WTC11 (cell line): ENCODE results near the gene DUSP18. TPM values are rescaled to one million over a fixed set of nuclear protein-coding genes. Genes with fewer than 3 reads are reported as not detected.

ENCODE experiments used
- ATAC-seq: fragments of 200-7000 bp; cut with Tn5 transposase; 2 replicates; pipeline ENCODE4 v1.10.0; 2021; ENCODE audit warnings: mild to moderate bottlenecking, moderate library complexity
- CTCF ChIA-PET: fragments of 300-600 bp; sonication (Branson Sonifier 250); formaldehyde crosslinking; loops from one replicate; lab custom pipeline; 2021; ENCODE audit warnings: antibody characterized with exemption; lab: Charles Lee
- POLR2A ChIA-PET: fragments of 350-600 bp; sonication (Branson Sonifier 250); formaldehyde crosslinking; loops from one replicate; lab custom pipeline; 2021; ENCODE audit warnings: antibody characterized with exemption; lab: Charles Lee
- DNase-seq: peaks from one replicate; pipeline ENCODE4 v3.0.0; 2021; ENCODE audit warnings: low spot score
- H3K27ac Mint-ChIP-seq: 2 replicates; pipeline ENCODE4 v1.8.0; 2021; ENCODE audit warnings: mixed read lengths
- H3K27me3 Mint-ChIP-seq: 2 replicates; pipeline ENCODE4 v1.8.0; 2021; ENCODE audit warnings: low read depth, mild to moderate bottlenecking, moderate library complexity, mixed read lengths
- H3K36me3 Mint-ChIP-seq: 2 replicates; pipeline ENCODE4 v1.8.0; 2021; ENCODE audit warnings: mixed read lengths
- H3K4me1 Mint-ChIP-seq: 2 replicates; pipeline ENCODE4 v1.8.0; 2022; ENCODE audit warnings: mixed read lengths
- H3K4me3 Mint-ChIP-seq: 2 replicates; pipeline ENCODE4 v1.8.0; 2021; ENCODE audit warnings: mild to moderate bottlenecking, moderate library complexity, mixed read lengths
- H3K9me3 Mint-ChIP-seq: 2 replicates; pipeline ENCODE4 v1.8.0; 2021; ENCODE audit warnings: mixed read lengths
- ATF3 ChIP-seq: sonication (generic); formaldehyde crosslinking; conservative IDR thresholded peaks from 2 replicates; pipeline ENCODE4 v1.8.1; 2022; ENCODE audit warnings: mild to moderate bottlenecking, missing genetic modification reagents
- E2F1 ChIP-seq: sonication (generic); formaldehyde crosslinking; IDR thresholded peaks from 2 replicates; pipeline ENCODE4 v1.8.0; 2022; ENCODE audit warnings: mild to moderate bottlenecking, missing genetic modification reagents
- ETV6 ChIP-seq: sonication (generic); formaldehyde crosslinking; IDR thresholded peaks from 2 replicates; pipeline ENCODE4 v1.8.1; 2022; ENCODE audit warnings: mild to moderate bottlenecking, missing genetic modification reagents
- FOXK1 ChIP-seq: sonication (generic); formaldehyde crosslinking; IDR thresholded peaks from 2 replicates; pipeline ENCODE4 v1.8.0; 2022; ENCODE audit warnings: mild to moderate bottlenecking, moderate library complexity, missing genetic modification reagents
- FOXP4 ChIP-seq: sonication (generic); formaldehyde crosslinking; IDR thresholded peaks from 2 replicates; pipeline ENCODE4 v1.8.0; 2022; ENCODE audit warnings: mild to moderate bottlenecking, missing genetic modification reagents
- GABPB1 ChIP-seq: sonication (generic); formaldehyde crosslinking; IDR thresholded peaks from 2 replicates; pipeline ENCODE4 v1.8.1; 2023; ENCODE audit warnings: mild to moderate bottlenecking, missing genetic modification reagents
- GRHL2 ChIP-seq: fragments of 250-450 bp; sonication (Bioruptor Pico); IDR thresholded peaks from 2 replicates; pipeline ENCODE4 v1.8.0; 2022; ENCODE audit warnings: mild to moderate bottlenecking, moderate library complexity; ENCODE audit not compliant: insufficient replicate concordance, severe bottlenecking
- IRF2 ChIP-seq: sonication (generic); formaldehyde crosslinking; IDR thresholded peaks from 2 replicates; pipeline ENCODE4 v1.8.0; 2022; ENCODE audit warnings: low read depth, missing genetic modification reagents, borderline replicate concordance
- MXD4 ChIP-seq: fragments of 250-450 bp; sonication (Bioruptor Pico); IDR thresholded peaks from 2 replicates; pipeline ENCODE4 v1.8.0; 2021; ENCODE audit warnings: mild to moderate bottlenecking, moderate library complexity, borderline replicate concordance
- NFYB ChIP-seq: sonication (generic); formaldehyde crosslinking; conservative IDR thresholded peaks from 2 replicates; pipeline ENCODE4 v1.8.0; 2022; ENCODE audit warnings: low read depth, missing genetic modification reagents
- NR2C2 ChIP-seq: sonication (generic); formaldehyde crosslinking; IDR thresholded peaks from 2 replicates; pipeline ENCODE4 v1.8.0; 2022; ENCODE audit warnings: mild to moderate bottlenecking, missing genetic modification reagents
- NR3C1 ChIP-seq: sonication (generic); formaldehyde crosslinking; conservative IDR thresholded peaks from 2 replicates; pipeline ENCODE4 v1.8.1; 2023; ENCODE audit warnings: low read depth, mild to moderate bottlenecking, missing genetic modification reagents
- PRRX2 ChIP-seq: fragments of 250-450 bp; sonication (Bioruptor Pico); IDR thresholded peaks from 2 replicates; pipeline ENCODE4 v1.8.0; 2021; ENCODE audit warnings: mild to moderate bottlenecking
- SMAD4 ChIP-seq: sonication (generic); formaldehyde crosslinking; IDR thresholded peaks from 2 replicates; pipeline ENCODE4 v1.8.0; 2022; ENCODE audit warnings: mild to moderate bottlenecking, missing genetic modification reagents
- TCF7 ChIP-seq: sonication (generic); formaldehyde crosslinking; IDR thresholded peaks from 2 replicates; pipeline ENCODE4 v1.8.0; 2022; ENCODE audit warnings: mild to moderate bottlenecking, low read depth, missing genetic modification reagents, moderate library complexity
- TP53 ChIP-seq: sonication (generic); formaldehyde crosslinking; IDR thresholded peaks from 2 replicates; pipeline ENCODE4 v1.8.1; 2023; ENCODE audit warnings: mild to moderate bottlenecking, missing genetic modification reagents
- ZBTB21 ChIP-seq: sonication (generic); formaldehyde crosslinking; IDR thresholded peaks from 2 replicates; pipeline ENCODE4 v1.8.1; 2023; ENCODE audit warnings: mild to moderate bottlenecking, missing genetic modification reagents, borderline replicate concordance
- ZBTB43 ChIP-seq: sonication (generic); formaldehyde crosslinking; IDR thresholded peaks from 2 replicates; pipeline ENCODE4 v1.8.1; 2023; ENCODE audit warnings: mild to moderate bottlenecking, missing genetic modification reagents
- ZNF263 ChIP-seq: sonication (generic); formaldehyde crosslinking; IDR thresholded peaks from 2 replicates; pipeline ENCODE4 v1.8.1; 2022; ENCODE audit warnings: low read depth, mild to moderate bottlenecking, moderate library complexity, missing genetic modification reagents
- ZNF317 ChIP-seq: sonication (generic); formaldehyde crosslinking; IDR thresholded peaks from 2 replicates; pipeline ENCODE4 v1.8.1; 2023; ENCODE audit warnings: low read depth, mild to moderate bottlenecking, moderate library complexity, missing genetic modification reagents, borderline replicate concordance
- ZNF416 ChIP-seq: fragments of 250-450 bp; sonication (Bioruptor Pico); IDR thresholded peaks from 2 replicates; pipeline ENCODE4 v1.9.0; 2021; ENCODE audit warnings: mild to moderate bottlenecking, inconsistent platforms
- ZNF423 ChIP-seq: fragments of 250-450 bp; sonication (Bioruptor Pico); IDR thresholded peaks from 2 replicates; pipeline ENCODE4 v2.1.2; 2022; ENCODE audit warnings: mild to moderate bottlenecking, moderate library complexity
- total RNA-seq: library from RNA; stranded (reverse); gene quantifications from 3 replicates; pipeline ENCODE4 v1.2.3, GENCODE V29; 2021
- TF ChIP-seq, protein P1 (sequence below): sonication (generic); formaldehyde crosslinking; IDR thresholded peaks from 2 replicates; pipeline ENCODE4 v1.8.1; 2023; ENCODE audit warnings: mild to moderate bottlenecking, moderate library complexity, missing genetic modification reagents

Gene DUSP18
- total RNA-seq, 1 experiment from 2014 or later = 4.3 TPM

DNA sequence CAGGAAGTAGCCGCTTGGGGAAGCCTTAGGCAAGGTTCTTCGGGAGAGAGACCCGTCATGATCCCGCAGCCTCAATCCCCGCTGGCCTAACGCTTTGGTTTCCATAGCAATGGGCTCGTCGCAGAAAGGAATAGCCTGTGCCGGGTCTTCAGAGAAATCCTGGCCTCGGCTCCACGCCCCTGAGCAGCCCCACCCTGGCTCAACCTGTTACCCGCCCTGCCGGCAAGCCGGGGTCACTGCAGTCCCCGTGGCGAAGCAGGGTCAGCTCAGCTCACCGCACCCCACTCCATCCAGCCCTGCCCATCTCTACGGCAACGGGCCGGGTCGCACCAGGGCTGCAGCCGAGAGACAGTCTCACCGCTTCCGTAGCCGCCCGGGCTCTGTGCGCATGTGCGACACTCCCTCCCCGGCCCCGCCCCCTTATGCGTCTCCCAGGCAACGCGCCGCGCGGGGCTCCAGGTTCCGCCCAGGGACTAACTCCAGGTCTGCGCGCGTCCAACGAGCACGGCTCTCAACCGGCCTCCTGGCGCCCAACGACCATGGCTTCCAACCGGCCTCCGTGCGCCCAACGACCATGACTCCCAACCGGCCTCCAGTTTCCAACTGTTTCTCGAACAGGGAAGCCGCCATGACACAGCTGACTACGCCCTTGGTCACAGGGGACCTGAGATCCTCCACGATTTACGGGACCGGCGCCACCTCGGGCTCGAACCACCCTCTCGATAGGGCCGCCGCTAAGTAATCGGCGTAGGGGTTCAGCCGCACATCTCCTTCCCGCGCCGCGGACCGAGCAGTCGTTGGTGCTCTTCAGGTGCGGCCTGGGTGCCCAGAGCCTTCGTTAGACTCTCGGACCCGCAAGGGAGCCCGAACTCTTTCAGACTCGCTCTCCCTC is at the start of gene DUSP18 (continued):
- no peak for TF ChIP-seq ZBTB43 (CRISPR knock-in tag)

DNA sequence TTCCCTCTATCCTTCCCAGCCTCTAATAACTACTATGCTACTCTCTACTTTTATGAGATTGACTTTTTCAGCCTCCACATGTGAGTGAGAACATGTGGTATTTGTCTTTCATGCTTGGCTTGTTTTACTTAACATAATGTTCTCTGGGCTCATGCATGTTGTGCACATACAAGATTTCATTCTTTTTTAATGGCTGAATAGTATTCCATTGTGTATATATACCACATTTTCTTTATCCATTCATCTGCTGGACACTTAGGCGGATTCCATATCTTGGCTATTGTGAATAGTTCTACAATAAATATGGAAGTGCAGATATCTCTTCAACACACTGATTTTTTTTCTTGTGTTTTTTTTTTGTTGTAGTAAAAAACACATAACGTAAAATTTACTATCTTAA is 46.4 kb upstream of the DUSP18 start:
- no peaks in the 10 kb centered on the region for H3K4me1 Mint-ChIP-seq
- peaks cover 3% of the 10 kb centered on the region; the same call in 1 of the 2 replicates for H3K36me3 Mint-ChIP-seq
- H3K9me3 Mint-ChIP-seq = peaks cover 8% of the 10 kb centered on the region
- H3K4me3 Mint-ChIP-seq = no peak overlapping the region
- no peak for ATAC-seq
- DNase-seq = no peak
- no peaks in the 10 kb centered on the region for H3K27me3 Mint-ChIP-seq
- no peak overlapping the region for H3K27ac Mint-ChIP-seq
- ChIA-PET POLR2A (no interaction called here), CTCF (no interaction called here)
- TF ChIP-seq ZNF416 (CRISPR knock-in tag) (no peak), ZNF317 (CRISPR knock-in tag) (no peak), IRF2 (no peak), ZNF263 (CRISPR knock-in tag) (no peak), SMAD4 (CRISPR knock-in tag) (no peak), MXD4 (no peak), ZNF423 (CRISPR knock-in tag) (no peak), FOXP4 (no peak), PRRX2 (no peak), NR3C1 (CRISPR knock-in tag) (no peak), E2F1 (CRISPR knock-in tag) (no peak), ETV6 (CRISPR knock-in tag) (no peak)
- TF ChIP-seq, protein P1, sequence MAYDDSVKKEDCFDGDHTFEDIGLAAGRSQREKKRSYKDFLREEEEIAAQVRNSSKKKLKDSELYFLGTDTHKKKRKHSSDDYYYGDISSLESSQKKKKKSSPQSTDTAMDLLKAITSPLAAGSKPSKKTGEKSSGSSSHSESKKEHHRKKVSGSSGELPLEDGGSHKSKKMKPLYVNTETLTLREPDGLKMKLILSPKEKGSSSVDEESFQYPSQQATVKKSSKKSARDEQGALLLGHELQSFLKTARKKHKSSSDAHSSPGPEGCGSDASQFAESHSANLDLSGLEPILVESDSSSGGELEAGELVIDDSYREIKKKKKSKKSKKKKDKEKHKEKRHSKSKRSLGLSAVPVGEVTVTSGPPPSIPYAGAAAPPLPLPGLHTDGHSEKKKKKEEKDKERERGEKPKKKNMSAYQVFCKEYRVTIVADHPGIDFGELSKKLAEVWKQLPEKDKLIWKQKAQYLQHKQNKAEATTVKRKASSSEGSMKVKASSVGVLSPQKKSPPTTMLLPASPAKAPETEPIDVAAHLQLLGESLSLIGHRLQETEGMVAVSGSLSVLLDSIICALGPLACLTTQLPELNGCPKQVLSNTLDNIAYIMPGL (CRISPR knock-in tag) = no peak

GRCh38 chr22:30712094-30712493 is 44.4 kb upstream of the DUSP18 start:
- H3K36me3 Mint-ChIP-seq = peaks cover 3% of the 10 kb centered on the region; the same call in 1 of the 2 replicates
- H3K27me3 Mint-ChIP-seq = no peaks in the 10 kb centered on the region
- no peak for DNase-seq
- H3K27ac Mint-ChIP-seq = no peak overlapping the region
- ChIA-PET POLR2A (no interaction called here), CTCF (interaction anchor here (0.7 to 1.1 kb wide), 2 partner anchors 16 to 51 kb away, joined by 3 read pairs; no protein-coding TSS in a partner anchor)
- no peak overlapping the region for H3K4me3 Mint-ChIP-seq
- H3K9me3 Mint-ChIP-seq = peaks cover 9% of the 10 kb centered on the region
- no peaks in the 10 kb centered on the region for H3K4me1 Mint-ChIP-seq
- no peak for ATAC-seq
- TF ChIP-seq NFYB (CRISPR knock-in tag) (no peak), FOXK1 (CRISPR knock-in tag) (no peak), GRHL2 (CRISPR knock-in tag) (no peak), TP53 (CRISPR knock-in tag) (no peak), ZBTB21 (CRISPR knock-in tag) (no peak), ZBTB43 (CRISPR knock-in tag) (no peak), GABPB1 (CRISPR knock-in tag) (no peak), NR2C2 (CRISPR knock-in tag) (no peak), ATF3 (no peak), TCF7 (CRISPR knock-in tag) (no peak)
- TF ChIP-seq, protein P1 (CRISPR knock-in tag) = no peak
